Measurements from ENCODE around the gene PKN3.
"Not testable (repeated sequence)": the region's sequence is repeated elsewhere in the genome, so short reads cannot be mapped to it uniquely, and the experiment has no call there.

Gene PKN3

GRCh38 chr9:128687453-128687852 is 14.8 kb upstream of the PKN3 start:
- H3K9me3 Mint-ChIP-seq, result no peaks in the 10 kb centered on the region
- peaks cover 57% of the 10 kb centered on the region for H3K4me1 Mint-ChIP-seq
- H3K27ac Mint-ChIP-seq, result peak overlapping the region; percentile 88
- peaks cover 30% of the 10 kb centered on the region for H3K36me3 Mint-ChIP-seq
- ATAC-seq, result no peak
- no peaks in the 10 kb centered on the region for H3K27me3 Mint-ChIP-seq
- peak overlapping the region; percentile 27 for H3K4me3 Mint-ChIP-seq

- Mint-ChIP-seq H3K36me3 (peaks cover 35% of the 10 kb centered on the region), H3K27ac (peak within 1 kb of the TSS; percentile 88), H3K4me3 (peak within 1 kb of the TSS; percentile 77), H3K9me3 (no peaks in the 10 kb centered on the region), H3K4me1 (peaks cover 56% of the 10 kb centered on the region), H3K27me3 (no peaks in the 10 kb centered on the region)
- ATAC-seq, result peak; percentile 93
Observed at GRCh38 chr9:128688501-128689292, 13.6 kb upstream of the PKN3 start, which contains the start of gene SET. Gene SET (plus strand): TSS chr9:128689222. CDS start chr9:128689583, 361 bp downstream.

GRCh38 chr9:128689293-128689774 is 13.0 kb upstream of the PKN3 start:
- H3K9me3 Mint-ChIP-seq, result no peaks in the 10 kb centered on the region
- peak overlapping the region; percentile 62 for H3K4me3 Mint-ChIP-seq
- no peaks in the 10 kb centered on the region for H3K27me3 Mint-ChIP-seq
- ATAC-seq, result peak; percentile 53
- peaks cover 40% of the 10 kb centered on the region for H3K36me3 Mint-ChIP-seq
- peaks cover 61% of the 10 kb centered on the region for H3K4me1 Mint-ChIP-seq
- H3K27ac Mint-ChIP-seq, result peak overlapping the region; percentile 88

- H3K4me1 Mint-ChIP-seq, result peaks cover 61% of the 10 kb centered on the region
- H3K9me3 Mint-ChIP-seq, result no peaks in the 10 kb centered on the region
- peaks cover 46% of the 10 kb centered on the region for H3K36me3 Mint-ChIP-seq
- peak overlapping the region; percentile 95 for H3K4me3 Mint-ChIP-seq
- H3K27ac Mint-ChIP-seq, result peak overlapping the region; percentile 88
- no peaks in the 10 kb centered on the region for H3K27me3 Mint-ChIP-seq
- peak; percentile 9 for ATAC-seq
Observed at GRCh38 chr9:128689820-128690683, 12.3 kb upstream of the PKN3 start.

GRCh38 chr9:128690684-128691034 is 11.6 kb upstream of the PKN3 start:
- H3K9me3 Mint-ChIP-seq, result no peaks in the 10 kb centered on the region
- H3K27ac Mint-ChIP-seq, result peak overlapping the region; percentile 88
- no peak for ATAC-seq
- no peaks in the 10 kb centered on the region for H3K27me3 Mint-ChIP-seq
- peaks cover 55% of the 10 kb centered on the region for H3K4me1 Mint-ChIP-seq
- peaks cover 46% of the 10 kb centered on the region for H3K36me3 Mint-ChIP-seq
- H3K4me3 Mint-ChIP-seq, result peak overlapping the region; percentile 95

DNA sequence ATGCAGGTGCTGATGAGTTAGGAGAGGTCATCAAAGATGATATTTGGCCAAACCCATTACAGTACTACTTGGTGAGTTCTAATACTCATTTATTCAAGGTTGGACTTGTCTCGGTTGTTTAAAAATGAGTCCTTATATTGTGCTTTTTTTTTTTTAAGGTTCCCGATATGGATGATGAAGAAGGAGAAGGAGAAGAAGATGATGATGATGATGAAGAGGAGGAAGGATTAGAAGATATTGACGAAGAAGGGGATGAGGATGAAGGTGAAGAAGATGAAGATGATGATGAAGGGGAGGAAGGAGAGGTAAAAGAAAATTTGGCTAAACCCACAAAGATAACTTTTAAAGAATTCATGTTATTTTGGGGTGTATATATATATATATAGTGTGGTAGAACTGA is 8.6 kb upstream of the PKN3 start:
- H3K4me1 Mint-ChIP-seq, result peaks cover 34% of the 10 kb centered on the region
- not testable (repeated sequence) for ATAC-seq, H3K27me3 Mint-ChIP-seq, H3K9me3 Mint-ChIP-seq
- H3K36me3 Mint-ChIP-seq, result peaks cover 50% of the 10 kb centered on the region
- H3K27ac Mint-ChIP-seq, result peak overlapping the region; percentile 77
- peak overlapping the region; percentile 34 for H3K4me3 Mint-ChIP-seq

- ATAC-seq, result peak; percentile 43
- H3K9me3 Mint-ChIP-seq, result no peaks in the 10 kb centered on the region
- peaks cover 50% of the 10 kb centered on the region for H3K36me3 Mint-ChIP-seq
- H3K4me1 Mint-ChIP-seq, result peaks cover 34% of the 10 kb centered on the region
- peak overlapping the region; percentile 77 for H3K27ac Mint-ChIP-seq
- no peaks in the 10 kb centered on the region for H3K27me3 Mint-ChIP-seq
- H3K4me3 Mint-ChIP-seq, result peak overlapping the region; percentile 34
Observed at GRCh38 chr9:128694344-128694743, 8.0 kb upstream of the PKN3 start.

GRCh38 chr9:128696923-128697707 is 5.2 kb upstream of the PKN3 start:
- Mint-ChIP-seq H3K36me3 (peaks cover 33% of the 10 kb centered on the region), H3K9me3 (no peaks in the 10 kb centered on the region), H3K27me3 (no peaks in the 10 kb centered on the region), H3K4me1 (peaks cover 30% of the 10 kb centered on the region), H3K27ac (no peak overlapping the region), H3K4me3 (no peak overlapping the region)
- no peak for ATAC-seq

- not testable (repeated sequence) for H3K9me3 Mint-ChIP-seq, H3K27me3 Mint-ChIP-seq, H3K27ac Mint-ChIP-seq, H3K4me3 Mint-ChIP-seq, ATAC-seq
- Mint-ChIP-seq H3K4me1 (peaks cover 29% of the 10 kb centered on the region), H3K36me3 (peaks cover 16% of the 10 kb centered on the region)
Observed at GRCh38 chr9:128699096-128699795, 3.1 kb upstream of the PKN3 start.

GRCh38 chr9:128701227-128701854 is 962 bp upstream of the PKN3 start:
- no peaks in the 10 kb centered on the region for H3K27me3 Mint-ChIP-seq
- H3K4me1 Mint-ChIP-seq, result peaks cover 22% of the 10 kb centered on the region
- no peaks in the 10 kb centered on the region for H3K9me3 Mint-ChIP-seq
- H3K27ac Mint-ChIP-seq, result no peak overlapping the region
- ATAC-seq, result no peak
- peak overlapping the region; percentile 47 for H3K4me3 Mint-ChIP-seq
- H3K36me3 Mint-ChIP-seq, result peaks cover 3% of the 10 kb centered on the region

DNA sequence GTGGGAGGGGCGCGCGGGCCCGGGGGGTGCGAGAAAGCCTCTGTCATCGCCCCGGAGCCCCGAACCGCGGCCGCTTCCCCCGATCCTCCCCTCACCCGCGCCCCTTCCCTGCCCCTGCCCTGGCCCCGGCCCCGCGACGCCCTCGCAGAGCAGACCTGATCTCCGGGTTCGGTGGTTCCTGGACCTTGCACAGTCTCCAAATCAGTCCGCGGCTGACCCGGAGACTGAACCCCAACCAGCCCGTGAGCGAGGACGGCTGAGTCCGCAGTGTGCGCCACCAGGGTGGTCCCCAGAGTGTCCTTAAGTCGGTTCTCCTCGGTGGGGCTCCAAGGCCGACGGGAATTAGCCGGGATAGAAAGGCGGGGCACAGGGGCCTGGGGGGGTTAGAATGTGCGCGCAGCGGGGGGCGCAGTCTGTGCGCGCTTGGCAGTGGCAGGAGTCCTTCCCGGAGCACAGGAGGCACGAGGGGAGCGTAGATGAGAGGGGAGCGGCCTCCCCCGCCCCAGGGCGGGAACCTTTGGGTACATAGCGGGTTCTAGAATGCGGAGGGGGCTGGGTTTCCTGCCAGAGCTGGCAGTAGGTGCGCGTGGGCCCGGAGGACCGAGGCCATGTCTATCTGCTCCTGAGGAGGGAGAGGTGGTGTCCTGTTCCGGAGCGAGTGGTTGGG is 779 bp downstream of the PKN3 start:
- no peaks in the 10 kb centered on the region for H3K9me3 Mint-ChIP-seq

DNA sequence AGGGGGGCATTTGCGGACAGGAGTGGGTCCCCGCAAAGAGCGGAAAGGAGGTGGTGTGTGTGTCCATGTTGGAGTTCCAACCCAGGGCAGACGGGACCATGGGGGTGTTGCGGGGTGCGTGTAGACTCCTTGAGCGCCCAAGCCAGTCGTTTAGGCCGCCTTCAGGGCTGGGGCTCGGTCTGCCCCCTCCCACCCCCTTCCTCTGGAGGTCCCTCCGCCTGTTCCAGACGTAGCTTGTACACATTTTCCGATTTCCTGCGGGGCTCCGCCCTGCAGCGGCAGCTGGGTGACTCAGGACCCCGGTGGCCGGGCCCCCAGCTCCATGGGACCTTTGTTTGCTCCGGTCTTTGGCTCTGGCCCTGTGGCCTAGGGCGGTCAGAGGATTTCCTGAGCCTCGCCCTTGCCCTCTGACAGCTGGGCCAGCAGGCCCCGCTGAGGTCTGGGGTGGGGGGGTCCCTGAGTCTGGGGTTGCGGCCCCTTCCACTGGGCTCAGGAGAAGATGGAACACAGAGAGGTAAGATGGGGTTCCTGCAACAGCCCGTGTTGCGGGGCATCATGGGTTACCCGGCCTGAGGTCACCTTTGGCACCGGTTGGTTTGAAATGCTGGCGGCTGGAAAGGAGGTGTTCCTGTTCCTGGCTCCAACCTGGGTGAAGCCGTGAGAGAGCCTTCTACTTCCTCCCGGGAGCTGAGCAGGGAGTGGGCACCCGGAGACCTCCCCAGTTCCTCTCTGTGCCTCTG is 1.5 kb downstream of the PKN3 start:
- Mint-ChIP-seq H3K27me3 (no peaks in the 10 kb centered on the region), H3K9me3 (no peaks in the 10 kb centered on the region)

More for the DNA sequence above, 779 bp downstream of the PKN3 start:
- Mint-ChIP-seq H3K4me3 (peak overlapping the region; percentile 90), H3K27me3 (no peaks in the 10 kb centered on the region), H3K36me3 (no peaks in the 10 kb centered on the region), H3K4me1 (peaks cover 22% of the 10 kb centered on the region), H3K27ac (peak overlapping the region; percentile 58)
- peak; percentile 44 for ATAC-seq

DNA sequence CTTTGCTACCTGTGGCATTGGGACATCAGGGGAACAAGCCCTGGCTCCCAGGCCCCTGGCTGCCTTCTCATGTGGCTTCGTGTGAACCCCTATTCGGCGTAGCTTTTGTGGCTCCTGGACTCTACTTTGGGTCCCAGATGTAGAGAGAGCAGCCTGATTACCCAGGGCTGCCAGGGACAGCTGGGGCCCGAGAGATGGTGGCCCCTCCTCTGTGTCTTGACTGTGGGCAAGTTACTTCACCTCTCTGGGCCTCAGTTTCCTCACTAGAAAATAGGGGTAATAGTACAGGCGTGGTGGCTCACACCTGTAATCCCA is 2.0 kb downstream of the PKN3 start:
- H3K27me3 Mint-ChIP-seq, result no peaks in the 10 kb centered on the region
- H3K36me3 Mint-ChIP-seq, result no peaks in the 10 kb centered on the region
- H3K4me1 Mint-ChIP-seq, result peaks cover 22% of the 10 kb centered on the region
- no peak overlapping the region for H3K27ac Mint-ChIP-seq
- H3K4me3 Mint-ChIP-seq, result no peak overlapping the region
- H3K9me3 Mint-ChIP-seq, result no peaks in the 10 kb centered on the region
- no peak for ATAC-seq

More for the DNA sequence above, 1.5 kb downstream of the PKN3 start:
- Mint-ChIP-seq H3K36me3 (no peaks in the 10 kb centered on the region), H3K4me1 (peaks cover 22% of the 10 kb centered on the region), H3K4me3 (peak overlapping the region; percentile 90), H3K27ac (peak overlapping the region; percentile 58)
- ATAC-seq, result no peak
